GM21515 (cell line): ENCODE measurements around the gene DUSP9.
"Not testable (repeated sequence)": the region's sequence is repeated elsewhere in the genome, so short reads cannot be mapped to it uniquely, and the experiment has no call there.

Experiments
- ATAC-seq: cut with Tn5 transposase; IDR thresholded peaks from one replicate; pipeline ENCODE4 v1.9.1; 2021; ENCODE audit not compliant: unreplicated experiment

Gene DUSP9

DNA sequence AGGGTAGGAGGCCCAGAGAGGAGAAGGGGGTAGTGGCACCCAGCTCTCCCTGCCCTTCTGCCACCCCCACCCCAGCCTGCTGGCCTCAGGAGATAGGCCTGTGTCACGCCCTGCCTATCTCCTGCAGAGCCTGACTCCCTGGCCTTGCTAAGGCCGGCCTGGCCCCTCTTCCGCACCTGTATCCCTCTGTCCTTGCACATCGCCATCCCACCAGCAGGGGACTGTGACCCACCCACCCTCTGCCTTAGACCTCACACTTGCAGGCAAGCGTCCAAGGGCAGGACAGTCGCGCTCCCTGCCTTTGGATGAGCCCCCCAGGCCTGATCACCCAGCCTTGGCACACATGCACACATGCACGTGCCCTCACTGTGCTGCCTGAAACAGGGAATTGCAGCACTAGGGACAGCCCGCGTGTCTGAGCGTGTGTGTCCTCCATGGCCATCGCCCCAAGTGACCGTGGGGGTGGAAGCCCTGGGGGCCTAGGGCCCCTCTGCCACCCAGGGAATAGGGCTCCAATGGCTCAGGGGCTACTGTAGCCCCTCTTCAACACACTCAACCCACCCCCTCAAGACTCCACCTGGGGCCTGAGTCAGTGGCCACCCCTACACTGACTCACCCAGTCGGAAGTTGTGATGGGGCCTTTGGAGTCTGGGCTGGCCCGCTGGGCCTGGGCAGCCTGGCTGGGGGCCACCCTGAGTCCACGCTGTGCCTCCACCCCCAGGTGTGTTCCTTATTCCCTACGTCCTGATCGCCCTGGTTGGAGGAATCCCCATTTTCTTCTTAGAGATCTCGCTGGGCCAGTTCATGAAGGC is 42.9 kb downstream of the DUSP9 start:
- ATAC-seq, result no peak

DNA sequence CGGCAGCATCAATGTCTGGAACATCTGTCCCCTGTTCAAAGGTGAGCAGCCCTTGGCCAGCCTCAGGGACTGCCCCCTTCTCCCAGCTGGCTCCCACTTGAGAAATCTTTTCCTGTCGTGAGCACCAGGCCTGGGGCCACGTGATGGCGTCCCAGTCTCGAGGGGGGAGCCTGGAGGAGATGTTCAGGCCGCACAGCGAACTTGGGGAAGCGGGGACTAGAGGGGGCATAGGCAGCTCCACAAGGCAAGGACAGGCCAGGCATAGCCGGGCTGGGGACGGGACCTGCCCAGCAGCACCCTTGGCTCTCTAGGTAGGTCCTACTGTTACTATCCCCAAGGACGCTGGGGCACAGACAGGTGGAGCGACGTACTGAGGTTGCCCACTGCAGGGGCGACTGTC is 43.5 kb downstream of the DUSP9 start:
- no peak for ATAC-seq

DNA sequence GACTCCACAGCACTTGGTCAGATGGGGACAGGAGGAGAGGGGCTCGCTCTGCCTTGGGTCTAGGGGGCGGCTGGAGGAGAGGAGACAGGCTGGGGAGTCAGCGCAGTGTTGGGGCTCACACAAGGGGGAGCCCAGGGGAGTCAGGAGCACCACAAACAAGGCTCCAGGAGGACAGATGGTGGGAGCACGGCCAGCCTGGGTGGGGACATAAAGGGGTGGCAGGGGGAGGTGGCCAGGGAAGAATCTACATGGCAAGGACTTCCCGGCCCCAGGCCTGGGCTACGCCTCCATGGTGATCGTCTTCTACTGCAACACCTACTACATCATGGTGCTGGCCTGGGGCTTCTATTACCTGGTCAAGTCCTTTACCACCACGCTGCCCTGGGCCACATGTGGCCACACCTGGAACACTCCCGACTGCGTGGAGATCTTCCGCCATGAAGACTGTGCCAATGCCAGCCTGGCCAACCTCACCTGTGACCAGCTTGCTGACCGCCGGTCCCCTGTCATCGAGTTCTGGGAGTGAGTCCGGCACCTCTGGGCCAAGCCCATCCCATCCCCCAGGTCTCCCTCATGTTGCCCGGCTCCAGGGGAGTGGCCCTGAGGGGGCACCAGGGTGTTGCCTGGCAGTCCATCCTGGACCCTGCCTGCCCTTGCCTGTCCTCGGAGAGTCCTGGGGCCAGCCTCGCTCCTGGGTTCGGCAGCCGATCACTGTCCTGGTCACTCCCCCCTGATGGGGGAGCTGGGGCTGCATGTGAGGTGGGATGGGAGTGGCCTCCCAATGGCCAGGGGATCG is 44.2 kb downstream of the DUSP9 start:
- not testable (repeated sequence) for ATAC-seq

DNA sequence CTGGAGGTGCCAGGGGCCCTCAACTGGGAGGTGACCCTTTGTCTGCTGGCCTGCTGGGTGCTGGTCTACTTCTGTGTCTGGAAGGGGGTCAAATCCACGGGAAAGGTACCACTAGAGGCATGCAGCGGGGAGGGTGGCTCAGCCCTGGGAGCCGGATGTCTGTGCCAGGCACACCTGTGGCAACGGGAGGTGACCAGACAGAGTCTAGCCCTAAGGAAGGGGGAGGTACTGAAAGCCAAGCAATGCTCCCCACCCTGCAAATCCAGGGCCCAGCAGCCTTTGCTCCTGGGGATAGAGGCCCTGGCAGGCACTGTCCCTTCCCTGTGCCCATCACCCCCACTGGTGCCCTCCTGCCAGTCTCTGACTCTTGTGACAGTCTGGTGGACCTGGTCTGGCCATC is 45.0 kb downstream of the DUSP9 start:
- no peak for ATAC-seq

DNA sequence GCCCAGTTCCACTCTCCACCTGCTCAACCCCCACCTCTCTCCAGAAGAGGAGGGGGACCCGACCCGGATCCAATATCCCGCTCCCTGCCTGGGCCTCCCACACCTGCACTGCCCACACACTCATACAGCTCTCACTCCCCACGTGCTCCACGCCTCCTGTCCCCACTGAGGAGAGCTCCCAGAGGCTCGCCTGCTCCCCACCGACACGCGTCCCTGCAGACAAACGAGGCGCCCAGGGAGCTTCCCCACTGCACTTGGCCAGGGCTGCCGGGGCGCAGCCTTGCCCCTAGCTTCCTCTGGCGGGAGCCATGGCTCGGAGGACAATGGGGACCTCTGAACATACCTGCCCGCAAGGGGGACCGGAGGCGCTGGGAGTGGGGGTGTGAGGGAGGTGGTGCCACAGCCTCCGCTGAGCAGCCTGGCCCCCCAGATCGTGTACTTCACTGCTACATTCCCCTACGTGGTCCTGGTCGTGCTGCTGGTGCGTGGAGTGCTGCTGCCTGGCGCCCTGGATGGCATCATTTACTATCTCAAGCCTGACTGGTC is 45.7 kb downstream of the DUSP9 start:
- no peak for ATAC-seq

DNA sequence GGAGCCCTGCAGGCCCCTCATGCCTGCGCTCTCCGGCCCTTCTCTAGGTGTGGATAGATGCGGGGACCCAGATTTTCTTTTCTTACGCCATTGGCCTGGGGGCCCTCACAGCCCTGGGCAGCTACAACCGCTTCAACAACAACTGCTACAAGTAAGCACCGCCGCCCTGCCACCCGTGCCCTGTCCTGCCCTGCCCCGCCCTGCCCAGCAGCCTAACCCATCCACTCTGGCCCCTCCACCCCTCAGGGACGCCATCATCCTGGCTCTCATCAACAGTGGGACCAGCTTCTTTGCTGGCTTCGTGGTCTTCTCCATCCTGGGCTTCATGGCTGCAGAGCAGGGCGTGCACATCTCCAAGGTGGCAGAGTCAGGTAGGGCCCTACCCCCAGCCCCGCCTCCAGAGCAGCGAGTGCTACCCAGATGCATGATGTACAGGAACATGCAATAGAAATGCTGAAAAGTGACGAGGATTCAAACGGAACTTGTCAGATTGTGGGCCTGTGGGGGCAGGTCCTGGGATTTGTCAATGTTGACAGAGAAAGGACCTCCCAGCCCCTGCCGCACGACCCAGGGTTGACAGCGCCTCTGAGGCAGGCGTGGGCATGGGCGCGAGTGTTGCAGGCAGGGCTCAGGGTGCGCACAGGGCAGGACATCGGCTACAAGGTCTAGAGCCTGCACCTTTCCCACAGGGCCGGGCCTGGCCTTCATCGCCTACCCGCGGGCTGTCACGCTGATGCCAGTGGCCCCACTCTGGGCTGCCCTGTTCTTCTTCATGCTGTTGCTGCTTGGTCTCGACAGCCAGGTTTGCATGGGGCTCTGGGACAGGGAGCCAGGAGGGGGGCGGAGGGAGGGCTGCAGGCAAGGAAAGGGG is 46.4 kb downstream of the DUSP9 start:
- no peak for ATAC-seq

DNA sequence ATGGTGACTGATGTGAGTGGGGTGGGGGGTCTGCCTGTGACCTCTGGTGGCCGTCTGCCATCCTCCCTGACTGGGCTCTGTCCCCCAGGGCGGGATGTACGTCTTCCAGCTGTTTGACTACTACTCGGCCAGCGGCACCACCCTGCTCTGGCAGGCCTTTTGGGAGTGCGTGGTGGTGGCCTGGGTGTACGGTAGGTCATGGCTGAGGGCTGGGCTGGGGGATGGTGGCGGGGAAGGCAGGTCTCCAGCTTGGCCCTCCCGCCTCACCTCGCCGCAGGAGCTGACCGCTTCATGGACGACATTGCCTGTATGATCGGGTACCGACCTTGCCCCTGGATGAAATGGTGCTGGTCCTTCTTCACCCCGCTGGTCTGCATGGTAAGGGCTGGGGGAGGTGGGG is 47.3 kb downstream of the DUSP9 start:
- ATAC-seq, result not testable (repeated sequence)

DNA sequence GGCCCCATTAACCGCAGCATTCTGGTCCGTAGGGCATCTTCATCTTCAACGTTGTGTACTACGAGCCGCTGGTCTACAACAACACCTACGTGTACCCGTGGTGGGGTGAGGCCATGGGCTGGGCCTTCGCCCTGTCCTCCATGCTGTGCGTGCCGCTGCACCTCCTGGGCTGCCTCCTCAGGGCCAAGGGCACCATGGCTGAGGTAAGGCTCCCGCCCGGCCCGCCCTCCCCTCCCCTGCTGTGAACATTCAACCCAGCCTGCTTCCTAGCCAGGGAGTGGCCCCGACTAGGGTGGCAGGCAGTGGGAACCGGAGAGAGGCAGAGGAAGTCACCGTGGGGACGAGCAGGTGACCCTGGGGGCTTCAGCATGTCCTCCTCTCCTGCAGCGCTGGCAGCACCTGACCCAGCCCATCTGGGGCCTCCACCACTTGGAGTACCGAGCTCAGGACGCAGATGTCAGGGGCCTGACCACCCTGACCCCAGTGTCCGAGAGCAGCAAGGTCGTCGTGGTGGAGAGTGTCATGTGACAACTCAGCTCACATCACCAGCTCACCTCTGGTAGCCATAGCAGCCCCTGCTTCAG is 47.8 kb downstream of the DUSP9 start:
- ATAC-seq, result no peak

DNA sequence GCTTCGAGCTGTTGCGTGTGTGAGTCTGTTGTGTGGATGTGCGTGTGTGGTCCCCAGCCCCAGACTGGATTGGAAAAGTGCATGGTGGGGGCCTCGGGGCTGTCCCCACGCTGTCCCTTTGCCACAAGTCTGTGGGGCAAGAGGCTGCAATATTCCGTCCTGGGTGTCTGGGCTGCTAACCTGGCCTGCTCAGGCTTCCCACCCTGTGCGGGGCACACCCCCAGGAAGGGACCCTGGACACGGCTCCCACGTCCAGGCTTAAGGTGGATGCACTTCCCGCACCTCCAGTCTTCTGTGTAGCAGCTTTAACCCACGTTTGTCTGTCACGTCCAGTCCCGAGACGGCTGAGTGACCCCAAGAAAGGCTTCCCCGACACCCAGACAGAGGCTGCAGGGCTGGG is 49.1 kb downstream of the DUSP9 start:
- no peak for ATAC-seq

DNA sequence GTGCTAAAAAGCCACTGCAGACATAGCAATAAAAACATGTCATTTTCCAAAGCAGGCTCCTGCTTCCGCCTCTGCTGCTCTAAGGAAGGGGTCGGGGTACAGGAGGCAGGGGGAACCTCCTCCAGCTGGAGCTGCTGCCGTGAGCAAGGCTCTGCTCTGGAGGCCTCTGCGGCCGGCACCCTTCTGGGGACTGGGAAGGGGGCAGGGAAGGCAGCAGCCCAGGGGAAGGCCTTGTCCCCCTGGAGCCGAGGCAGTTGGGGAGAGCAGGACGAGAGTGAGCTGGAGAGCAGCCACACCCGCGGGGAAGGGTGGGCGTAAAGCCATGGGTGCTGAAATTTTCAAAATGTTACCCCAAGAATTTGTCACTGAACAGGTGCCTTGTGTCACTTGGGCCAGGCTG is 49.5 kb downstream of the DUSP9 start:
- not testable (repeated sequence) for ATAC-seq

DNA sequence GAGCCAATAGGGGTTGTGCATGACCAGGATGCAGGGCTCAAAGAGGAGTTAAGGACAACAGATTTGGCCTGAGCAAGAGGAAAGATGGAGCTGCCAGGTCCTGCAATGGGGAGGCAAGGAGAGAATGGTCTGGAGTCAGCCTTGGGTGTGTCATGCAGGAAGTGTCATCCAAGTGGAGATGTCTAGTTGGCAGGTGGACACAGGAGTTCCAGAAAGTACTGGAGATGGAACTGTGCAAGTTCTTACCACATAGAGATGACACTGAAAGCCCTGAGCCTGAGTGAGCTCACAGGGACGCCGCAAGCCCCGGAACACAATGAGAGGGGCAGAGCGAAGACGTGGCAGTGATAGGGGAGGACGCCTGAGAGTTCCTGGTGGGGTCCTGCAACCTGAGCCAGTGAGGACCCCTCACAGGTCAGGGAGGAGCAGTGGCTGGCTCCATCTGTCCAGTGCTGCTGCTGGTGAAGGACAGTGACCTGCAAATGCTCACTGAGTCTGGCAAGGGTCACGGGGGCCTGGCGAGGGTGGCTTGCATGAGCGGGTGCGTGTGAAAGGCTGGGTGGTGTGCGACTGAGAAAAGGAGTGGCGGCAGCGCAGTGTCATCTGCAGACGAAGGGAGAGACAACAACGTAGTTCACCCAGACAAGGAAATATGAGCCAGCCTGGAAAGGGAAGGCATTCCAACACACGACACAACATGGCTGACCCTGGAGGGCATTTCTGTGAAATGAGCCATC is 50.2 kb downstream of the DUSP9 start:
- not testable (repeated sequence) for ATAC-seq

DNA sequence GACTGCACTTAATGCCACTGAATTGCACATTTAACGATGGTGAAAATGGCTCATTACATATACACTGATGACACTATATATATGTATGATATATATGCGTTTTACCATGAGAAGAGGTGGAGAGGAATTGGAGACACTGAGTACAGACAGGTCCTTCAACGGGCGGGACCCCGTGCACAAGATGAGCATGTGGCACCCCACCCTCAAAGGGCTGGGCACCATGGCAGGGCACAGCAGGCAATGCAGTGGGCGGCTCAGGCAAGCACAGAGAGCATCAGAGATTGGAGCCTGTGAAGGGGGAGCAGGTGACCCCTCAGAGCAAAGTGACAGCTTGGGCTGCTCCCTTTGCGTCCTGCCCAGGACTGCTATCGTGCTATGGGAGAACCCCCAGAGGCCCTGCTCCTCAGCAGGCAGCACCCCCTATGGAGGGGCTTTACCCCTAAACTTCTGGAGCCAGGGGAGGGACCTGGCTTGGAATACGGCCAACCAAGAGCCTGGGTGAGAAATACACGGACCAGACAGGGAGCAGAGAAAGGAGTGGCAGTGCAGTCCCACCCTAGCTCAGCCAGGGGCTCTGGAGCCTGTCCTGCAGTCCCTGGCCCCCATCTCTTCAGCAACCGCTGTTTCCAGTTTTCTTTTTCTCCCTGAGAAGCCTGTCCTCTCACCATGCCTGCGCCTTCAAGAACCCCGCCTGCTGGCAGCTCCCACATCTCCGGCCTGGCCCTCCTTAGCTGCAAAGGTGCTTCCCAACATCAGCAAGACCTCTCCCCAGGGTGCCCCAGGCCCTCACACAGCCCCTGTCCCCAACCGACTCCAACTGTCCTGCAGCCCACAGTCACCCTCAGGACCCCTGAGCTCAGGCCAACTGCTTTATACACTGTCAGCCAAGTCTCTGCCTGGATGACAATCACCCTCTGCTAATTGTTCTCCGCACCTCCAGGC is 51.2 kb downstream of the DUSP9 start:
- no peak for ATAC-seq

DNA sequence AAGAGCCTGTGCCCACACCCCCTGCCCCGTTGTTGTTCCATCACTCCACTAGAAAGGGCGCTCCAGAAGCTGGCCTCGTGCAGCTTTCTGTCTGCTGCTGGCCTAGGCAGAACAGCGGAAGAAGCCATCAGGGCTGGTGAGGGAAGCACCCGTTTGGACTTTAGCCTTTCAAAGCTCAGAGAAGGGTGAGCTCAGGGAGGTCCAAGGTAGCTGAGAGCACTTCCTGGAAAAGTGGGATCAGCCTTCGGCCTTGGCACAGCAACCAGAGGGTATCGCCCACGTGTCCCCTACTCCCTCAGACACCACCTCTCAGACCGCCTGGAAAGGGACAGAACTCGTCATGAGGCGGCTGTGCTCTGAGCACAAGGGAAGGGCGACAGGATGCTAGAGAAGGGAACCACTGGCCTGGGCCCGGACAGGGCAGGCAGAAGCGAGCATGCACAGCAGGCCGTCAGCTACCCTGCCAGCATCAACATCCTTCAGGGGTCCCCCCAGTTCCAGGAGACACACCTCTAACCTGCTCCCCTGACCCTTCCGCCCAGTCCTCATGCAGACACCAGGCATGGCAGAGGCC is 52.3 kb downstream of the DUSP9 start:
- not testable (repeated sequence) for ATAC-seq

DNA sequence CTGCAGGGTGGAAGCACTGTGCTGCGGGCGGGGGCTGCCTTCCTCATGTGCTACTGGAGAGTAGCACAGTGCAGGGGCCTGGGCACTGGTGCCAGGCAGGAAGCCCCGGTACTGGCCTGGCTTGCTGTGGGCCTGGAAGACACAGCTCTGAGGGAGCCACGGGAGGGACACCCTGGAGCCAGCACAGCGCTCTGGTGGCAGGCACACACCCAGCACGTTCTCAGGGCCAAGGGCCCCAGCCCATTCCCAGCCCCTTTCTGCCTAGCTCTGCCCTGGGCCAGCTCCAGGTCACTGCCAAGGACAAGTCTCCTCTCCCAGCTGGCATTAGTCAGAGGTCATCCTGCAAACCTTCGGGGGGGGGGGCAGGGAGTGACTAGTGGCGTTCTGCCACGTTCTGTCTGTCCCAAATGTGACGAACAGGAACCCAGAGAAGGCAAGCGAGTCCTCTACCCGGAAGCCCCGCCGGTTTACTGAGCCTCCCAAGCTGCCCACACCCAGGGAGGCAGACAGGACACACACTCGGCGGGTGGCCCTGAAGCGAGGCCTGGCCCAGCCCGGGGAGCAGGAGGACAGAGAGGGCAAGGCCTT is 52.9 kb downstream of the DUSP9 start:
- ATAC-seq, result not testable (repeated sequence)

DNA sequence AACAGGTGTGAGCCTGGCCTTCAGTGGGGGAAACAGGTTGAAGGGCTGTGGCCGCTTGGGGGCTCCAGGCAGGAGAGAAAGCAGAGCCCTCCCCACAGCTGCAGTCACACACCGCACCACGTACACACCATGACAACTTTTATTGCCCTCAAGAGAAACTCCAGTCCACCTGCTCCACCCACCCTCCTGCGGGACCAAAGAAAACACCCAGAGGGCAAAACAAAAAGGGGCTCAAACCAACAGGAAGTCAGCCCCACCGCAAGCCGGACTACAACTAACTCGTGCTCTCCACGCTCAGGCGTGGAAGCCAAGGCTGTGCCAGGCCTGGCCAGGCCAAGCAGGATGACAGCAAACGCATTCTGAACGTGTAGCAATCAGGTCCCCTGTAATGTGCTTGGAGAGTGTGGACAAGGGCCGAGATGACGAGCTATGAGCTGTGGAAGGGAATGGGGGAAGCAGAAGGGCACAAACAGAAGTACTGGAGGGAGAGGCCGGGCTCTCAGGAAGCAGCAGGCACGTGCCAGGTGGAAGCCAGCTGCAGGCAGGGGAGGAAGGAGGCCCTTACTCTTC is 53.5 kb downstream of the DUSP9 start:
- ATAC-seq, result no peak
